HG02642 (cell line): ENCODE measurements around the gene SGPL1.

Source experiments
- ATAC-seq: cut with Tn5 transposase; IDR thresholded peaks from one replicate; pipeline ENCODE4 v1.9.1; 2021; ENCODE audit warnings: mild to moderate bottlenecking; ENCODE audit not compliant: unreplicated experiment, poor library complexity

Gene SGPL1

DNA sequence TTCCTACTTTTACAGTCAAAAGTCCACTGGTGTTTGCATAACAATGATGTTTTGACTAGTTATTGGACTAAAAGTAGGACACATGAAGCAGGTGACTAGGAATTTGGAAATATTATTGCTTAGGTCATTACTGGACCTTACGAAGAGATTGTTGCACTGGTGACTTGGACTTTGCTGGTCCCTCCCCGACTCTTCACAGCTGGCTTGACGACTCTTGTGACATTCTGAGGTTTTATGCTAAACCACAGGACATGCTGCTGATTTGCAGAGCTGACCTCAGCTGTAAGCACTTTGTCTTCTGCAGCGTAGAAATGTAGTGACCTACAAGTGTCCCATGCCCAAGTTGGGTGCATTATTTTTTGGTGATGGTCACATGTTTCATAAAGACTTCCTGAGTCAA lies 50.7 kb downstream of the SGPL1 start:
- no peak for ATAC-seq

DNA sequence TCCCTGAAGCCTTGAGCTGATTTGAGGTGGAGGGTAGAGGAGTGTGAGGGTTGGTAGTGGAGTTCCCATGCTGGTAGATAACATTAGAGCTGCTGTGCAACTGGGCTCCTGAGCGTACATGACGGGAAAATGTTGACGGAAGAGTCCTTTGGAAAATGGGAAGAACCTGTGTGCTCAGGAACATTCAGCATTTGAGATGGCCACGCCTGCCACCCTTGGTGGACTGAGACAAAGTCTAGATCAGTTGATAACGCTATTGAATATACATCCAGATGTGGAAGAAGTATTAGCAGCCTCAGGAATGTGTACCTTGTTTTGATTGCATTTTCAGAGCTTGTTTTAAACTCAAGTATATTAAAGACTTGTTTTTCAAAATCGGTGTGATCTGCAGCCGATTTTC lies 56.5 kb downstream of the SGPL1 start:
- no peak for ATAC-seq

DNA sequence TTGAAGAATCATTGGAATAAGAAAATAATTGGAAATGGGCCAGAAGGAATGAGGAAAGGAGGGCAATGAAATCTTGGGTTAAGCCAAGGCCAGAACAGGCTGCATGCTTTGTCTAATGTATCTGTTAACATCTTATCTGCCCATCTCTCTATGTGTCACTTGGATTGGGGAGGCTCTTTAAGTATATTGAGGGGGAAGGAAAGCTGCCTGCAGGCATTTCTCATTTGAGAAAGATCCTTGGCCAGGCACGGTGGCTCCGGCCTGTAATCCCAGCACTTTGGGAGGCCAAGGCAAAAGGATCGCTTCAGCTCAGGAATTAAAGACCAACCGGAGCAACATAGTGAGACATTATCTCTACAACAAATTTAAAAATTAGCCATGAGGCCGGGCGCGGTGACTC lies 58.3 kb downstream of the SGPL1 start:
- no peak for ATAC-seq

DNA sequence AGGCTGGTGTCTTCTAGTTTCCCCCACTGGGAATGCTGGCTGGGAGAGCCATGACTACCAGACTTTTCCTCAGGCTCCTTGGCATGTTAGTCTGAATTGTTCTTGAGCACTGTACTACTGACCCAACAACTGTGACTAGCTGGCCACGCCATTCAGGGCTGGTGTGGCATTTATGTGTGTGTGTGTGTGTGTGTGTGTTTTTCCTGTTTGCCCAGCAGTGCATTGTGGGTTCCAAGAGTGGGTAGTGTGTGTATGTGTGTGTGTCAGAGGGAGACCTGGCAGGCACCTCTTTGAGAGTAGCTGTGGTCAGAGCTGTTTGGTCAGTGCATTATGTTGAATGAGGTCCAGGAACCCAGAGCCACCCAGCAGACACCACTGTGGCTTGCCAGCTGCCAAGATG lies 63.5 kb downstream of the SGPL1 start:
- ATAC-seq, result no peak

DNA sequence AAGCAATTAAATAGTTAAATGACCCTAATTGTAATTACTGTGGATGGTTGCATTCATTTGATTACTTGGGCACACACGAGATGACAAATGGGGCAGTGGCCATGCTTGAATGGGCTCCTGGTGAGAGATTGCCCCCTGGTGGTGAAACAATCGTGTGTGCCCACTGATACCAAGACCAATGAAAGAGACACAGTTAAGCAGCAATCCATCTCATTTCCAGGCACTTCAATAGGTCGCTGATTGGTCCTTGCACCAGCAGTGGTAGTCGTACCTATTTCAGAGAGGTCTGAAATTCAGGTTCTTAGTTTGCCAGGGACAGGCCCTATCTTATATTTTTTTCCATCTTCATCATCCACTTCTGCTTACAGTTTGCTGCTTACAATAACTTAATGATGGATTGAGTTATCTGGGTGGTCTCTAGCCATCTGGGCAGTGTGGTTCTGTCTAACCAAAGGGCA lies 64.4 kb downstream of the SGPL1 start:
- peak; percentile 56 for ATAC-seq

DNA sequence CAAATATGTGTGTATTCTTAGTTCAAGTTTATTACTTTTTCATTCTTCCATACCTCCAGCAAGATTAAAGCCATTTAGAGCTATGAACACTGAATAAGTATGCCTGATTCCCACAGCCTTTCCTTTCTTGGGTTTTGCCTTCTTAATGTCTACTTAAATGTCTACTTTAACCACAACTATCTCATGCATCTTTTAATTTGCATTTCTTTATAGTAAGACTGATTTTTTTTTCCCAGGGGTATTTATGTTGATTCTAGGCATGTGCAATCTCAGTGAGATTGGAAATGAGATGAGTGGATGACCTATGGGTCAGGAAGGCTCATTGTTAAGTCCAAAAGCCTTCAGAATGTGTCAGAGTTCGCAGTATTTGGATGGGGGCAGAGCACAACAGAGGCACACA lies 69.0 kb downstream of the SGPL1 start:
- ATAC-seq, result no peak

DNA sequence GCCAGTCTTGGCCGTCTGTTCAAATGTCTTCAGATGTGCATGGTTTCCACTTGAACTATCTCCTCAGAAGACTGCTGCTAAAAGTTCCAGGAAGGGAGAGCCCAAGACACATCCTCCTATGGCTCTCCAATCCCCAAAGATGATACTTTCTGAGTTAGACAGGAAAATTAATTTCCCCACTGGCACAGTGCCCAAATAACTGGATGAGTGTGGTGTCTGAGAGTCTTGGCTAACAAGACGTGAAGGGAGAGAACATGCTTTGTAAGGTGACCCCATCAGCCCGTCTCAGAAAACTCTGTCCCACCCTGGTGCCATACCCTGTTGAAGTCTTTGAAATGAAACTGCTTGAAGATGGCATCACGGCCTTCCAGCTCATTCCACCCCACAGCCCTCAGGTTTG lies 69.7 kb downstream of the SGPL1 start:
- no peak for ATAC-seq

DNA sequence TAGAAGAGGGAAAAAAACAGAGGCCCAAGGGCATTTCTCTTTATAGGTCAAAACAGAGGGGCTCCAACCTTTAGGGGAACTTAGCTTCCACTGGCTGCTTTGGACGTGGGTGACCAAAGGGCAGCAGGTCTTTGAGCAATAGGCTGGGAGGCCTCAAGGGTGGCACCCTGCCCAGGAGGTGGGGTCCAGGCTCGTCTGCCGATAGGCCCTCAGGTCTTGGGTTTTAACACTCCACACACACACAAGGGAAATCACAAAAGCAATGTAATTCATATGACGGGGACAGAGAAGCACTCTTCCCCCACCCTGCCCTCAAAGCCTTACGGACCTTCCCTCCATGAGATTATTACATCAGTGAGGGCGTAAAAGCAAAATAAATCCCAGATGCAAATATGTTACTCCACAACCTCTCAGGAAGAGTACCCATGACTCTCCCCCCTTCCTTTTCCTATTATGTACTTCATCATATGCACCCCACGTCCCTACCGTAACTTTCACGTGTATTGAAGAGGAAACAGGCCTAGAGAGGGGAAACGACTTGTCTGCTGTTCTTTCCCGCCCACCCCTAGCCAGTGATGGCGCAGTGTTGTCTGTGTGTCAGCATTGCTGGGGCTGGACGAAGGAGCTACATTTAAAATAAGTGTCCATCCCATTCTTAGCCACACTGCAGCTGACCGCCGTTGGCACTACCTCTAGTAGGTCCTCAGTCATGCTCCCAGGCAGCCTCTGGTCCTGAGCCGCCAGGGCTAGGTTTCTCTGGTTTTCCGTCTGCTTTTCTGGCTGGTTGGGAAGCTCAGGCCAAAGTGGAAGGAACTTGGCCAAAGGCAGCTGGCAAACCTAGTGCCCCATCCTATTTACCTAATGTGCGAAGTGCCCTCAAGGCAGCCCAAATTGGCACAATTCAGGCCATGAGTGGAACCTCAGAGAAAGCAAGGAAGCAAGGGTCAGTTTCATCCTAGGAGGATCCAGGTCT lies 70.5 kb downstream of the SGPL1 start:
- ATAC-seq, result no peak

DNA sequence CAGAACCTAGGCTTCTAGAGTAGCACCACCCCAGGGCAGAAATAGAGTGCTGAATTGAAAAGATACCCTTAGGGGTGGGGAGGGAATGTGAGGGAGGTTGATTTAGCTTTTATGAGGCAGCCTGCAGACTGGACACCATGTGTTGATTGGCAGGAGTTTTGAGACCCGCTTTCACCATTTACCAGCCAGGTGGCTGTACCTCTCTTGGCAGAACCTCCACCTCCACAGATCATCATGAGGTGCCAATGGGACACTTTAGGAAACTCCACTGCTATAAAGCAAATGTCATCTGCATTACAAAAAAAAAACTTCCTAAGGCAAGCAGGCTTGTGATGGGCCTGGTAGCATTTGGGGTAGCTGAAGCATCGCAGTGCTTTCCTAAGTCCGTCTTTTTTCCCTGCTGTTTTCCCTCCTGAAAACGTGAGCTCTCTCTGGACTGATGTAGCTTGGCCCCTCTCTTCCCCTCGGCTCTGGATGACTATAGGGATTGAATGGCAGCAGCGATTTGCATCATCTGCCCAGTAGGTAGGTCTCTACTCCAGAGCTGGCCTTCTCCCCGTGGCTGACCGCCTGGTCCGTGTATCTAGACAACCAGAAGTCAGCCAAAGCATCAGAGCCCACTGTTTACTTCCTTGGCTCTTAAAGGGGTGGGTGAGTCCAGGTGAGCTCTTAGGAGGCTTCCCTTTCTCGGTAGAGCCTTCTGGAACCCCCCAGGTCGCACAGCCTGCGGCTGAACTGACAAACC lies 71.3 kb downstream of the SGPL1 start:
- ATAC-seq, result no peak

DNA sequence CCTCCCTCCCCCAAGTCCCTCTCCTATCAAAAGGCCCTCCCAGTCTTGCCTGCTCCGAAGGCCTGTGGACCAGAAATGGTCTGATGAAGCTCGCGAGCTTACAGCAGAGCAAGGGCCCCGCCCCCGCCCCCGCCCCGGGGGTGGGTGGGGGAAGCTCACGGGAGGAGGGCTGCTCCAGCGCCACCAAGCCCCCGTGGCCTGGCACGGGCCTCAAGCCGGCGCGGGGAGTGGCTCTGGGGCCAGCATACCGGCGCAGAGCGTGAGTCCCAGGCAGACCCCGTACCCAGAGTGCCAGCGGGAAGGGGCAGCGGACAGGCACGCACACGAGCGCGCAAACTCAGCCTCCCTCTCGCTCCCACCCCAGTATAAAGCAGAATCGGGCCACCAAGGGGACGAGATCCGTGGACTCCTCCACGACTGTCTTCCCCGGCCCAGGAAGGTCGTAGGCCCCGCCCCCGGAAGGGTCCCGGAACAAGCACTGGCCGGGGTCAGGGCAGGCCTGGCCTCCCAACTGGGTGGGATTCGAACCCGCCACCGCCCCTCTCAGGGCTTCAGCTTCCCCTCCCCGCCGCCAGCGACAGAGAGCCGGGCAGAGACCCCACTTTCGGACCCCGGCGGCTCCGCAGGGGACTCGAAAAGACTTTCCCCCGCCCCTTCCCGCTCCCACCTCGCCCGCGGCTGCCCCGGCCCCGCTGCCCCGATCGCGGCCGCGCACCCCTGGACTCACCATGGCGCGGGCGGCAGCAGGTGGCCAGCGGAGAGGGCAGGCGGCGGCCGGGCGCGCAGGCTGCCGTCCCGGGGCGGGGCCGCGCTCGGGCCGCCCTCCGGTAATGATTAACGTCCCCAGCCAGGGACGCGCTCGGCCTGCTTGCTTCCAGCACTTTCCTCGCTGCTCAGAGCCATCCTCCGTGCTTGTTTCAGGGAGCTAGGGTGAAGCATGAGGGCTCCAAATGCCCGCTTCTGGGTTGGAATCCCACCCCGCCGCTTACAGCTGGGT lies 72.4 kb downstream of the SGPL1 start, which contains the start of gene PCBD1:
TSS of gene PCBD1 (minus strand) at position 762 of the 997 bp plus-strand sequence. CDS start at position 730, 32 bp downstream.
- ATAC-seq, result peak; percentile 75

DNA sequence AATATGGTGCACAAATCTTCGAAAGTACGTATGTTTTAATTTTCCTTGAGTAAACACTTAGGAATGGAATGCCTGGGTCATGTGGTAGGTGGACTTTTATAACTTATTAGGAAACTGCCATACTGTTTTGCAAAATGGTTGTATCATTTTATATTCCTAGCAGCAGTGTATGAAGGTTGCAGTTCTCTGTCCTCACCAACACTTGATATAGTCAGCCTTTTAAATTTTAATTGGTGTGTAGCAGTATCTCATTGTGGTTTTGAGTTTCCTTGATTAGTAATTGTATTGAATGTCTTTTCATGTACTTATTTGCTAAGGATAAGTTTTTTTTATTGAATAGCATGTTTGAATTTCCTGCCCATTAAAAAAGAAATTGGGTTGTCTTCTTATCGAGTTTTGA lies 73.5 kb downstream of the SGPL1 start:
- ATAC-seq, result no peak

DNA sequence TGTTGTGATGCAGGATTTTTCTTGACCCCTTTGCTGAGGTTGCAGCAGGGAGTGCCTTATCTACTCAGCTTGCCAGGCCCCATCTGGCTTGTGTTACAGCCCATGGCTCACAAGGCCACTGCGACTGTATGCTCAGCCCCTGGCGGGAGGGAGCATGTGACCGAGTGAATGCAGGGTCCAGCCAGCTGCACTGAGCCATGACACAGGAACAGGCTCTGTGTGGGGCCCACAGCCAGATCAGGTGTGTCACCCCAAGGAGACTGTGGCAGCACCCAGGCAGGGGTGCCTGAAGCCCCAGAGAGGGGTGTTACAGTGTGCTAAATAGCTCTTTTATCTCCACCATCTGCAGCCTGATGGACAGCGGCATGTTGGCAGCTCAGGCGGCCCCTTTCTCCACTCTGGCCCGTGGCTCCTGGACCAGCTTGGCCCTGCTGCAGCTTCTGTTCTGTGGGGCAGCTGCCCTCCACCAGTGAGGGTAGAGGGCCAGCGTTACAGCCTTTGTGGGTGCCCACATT lies 75.2 kb downstream of the SGPL1 start:
- no peak for ATAC-seq

DNA sequence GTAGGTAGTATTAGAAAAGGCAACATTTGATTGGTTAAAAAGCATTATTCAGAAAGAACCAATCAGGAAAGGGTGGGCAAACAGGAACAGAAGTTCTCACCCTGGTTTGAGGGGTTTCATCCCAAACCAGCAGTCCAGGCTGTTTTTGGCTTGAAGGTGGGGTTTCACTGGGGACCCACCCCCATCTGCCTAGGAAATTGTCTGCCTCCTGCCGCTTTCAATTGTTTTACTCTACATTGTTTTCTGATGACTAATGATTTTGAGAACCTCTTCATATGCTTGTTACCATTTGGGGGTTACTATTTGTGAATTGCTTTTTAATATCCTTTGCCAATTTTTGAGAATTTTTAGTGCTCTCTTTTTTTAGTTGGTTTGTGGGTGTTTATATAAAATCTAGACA lies 75.9 kb downstream of the SGPL1 start:
- ATAC-seq, result no peak

DNA sequence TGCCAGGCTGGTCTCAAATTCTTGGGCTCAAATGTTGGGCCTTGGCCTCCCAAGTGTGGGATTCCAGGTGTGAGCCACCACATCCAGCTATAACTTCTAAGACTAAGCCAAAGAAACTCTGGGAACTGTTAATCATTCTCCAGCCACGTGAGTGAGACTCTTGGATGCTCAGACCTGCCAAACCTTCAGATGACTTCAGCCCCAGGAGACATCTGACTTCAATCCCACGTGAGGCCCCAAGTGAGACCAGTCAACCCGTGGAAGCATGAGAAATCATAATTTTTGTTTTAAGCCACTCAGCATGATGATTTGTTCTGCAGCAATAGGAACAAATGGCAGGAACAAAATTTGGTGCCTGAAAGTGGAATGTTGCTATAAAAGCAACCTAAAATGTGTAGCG lies 76.9 kb downstream of the SGPL1 start:
- ATAC-seq, result no peak

DNA sequence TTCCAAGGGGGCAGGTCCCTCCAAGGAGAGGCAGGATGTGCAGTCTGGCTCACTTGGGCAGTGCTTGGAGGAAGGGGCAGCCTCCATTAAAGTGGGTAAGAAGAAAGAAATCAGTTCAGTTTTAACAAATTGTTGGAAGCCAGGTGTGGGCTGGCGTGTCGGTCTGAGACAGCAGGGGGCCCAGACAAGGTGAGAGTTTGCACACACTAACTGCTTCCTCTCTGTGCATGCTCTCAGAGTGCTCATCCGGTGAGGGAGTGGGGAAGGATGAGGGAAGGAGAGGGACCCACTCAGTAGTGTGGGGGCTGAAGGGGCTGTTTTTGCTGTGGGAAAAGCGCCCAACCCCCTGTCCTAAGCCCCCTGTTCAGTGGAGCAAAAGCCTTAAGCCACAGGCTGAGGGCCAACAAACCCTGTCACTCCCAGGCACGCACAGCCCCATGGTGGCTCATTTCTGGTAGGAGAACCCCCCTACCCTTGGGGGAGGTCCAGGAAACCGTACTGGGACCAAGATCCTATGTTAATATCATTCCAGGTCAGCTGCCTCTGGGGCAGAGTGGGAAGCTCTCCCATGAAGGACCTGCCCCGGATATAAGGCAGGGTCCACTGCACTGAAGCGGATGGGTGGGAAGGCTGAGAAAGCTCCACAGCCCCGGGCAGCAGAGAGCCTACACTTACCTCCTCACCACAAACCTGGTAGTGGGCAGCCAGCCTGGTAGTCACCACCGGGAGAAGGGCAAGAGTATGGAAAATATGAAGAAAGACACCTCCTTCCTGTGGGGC lies 77.7 kb downstream of the SGPL1 start:
- ATAC-seq, result no peak

DNA sequence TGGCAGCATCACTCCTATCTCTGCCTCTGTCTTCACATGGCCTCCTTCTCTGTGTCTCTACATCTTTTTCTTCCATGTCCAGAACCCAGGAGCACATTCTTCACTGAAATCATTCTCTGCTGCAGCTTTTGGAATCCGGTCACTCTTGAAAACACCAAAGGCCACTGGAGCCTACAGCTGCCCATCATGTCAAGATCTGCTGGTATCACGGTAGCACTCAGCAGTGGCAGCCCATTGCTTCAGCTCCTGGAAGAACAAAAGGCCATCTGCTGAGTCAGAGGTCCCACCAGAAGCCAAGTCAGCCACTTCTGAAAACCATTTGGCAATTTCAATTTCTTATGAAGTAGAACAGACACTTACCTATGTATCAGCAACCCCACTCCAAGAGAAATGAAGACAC lies 78.7 kb downstream of the SGPL1 start:
- no peak for ATAC-seq

DNA sequence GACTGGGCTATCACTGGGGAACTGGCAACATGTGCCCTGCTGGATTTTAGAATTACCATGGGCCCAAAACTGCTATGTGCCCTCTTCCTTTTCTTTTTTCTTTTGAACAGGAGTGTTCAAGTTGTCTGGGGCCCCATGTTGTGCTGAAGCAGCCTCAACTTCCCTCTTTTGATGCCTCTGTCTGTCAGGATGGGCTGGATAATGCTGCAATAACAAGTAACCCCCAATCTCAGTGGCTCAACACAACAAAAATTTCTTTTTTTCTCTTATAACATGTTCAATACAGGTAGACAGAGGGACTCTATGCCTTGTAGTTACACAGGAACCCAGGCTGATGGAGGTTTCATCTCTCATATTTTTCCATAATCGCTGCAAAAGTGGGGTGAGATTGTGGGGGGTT lies 80.8 kb downstream of the SGPL1 start:
- ATAC-seq, result no peak

DNA sequence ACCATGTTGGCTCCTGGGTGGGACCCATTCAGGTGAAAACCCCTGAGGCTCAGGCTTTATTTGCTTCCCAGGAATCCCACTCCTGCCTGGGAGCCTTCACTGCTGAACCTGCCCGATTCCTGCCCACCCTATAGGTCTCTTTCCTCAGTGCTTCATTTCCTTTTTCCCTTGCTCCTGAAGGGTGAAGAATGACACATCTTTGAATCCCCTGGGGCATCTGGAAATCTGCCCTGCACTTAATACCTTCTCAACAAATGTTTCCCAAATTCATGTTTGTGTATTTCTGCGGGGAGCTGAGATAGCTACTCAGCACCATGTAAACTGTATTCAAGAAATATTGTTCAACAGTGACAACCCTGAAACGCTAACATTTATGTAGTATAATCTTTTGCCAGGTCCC lies 82.9 kb downstream of the SGPL1 start:
- no peak for ATAC-seq

DNA sequence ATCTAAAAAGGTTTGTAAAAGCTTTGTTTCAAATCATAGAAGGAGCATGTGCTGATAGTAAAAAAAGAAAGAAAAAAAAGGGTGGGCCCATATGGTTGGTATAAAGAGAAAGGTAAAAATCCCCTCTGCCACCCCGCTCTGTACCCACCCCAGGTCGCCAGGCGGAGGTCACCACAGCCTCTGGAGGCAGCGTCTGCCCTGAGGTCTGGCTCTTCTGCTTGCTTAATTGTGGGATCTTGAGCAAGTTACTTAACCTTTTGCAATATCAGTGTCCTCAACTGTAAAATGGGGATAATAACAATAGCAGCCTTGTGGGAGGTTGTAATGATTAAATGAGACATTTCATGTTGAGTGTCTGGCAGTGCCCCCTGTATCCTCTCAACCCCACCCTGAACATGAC lies 83.3 kb downstream of the SGPL1 start:
- ATAC-seq, result no peak
